Measurements from ENCODE around the gene PAQR7. TPM values are rescaled to one million over a fixed set of nuclear protein-coding genes. Genes with fewer than 3 reads are reported as not detected.
A peak's percentile ranks its signal among the peaks of the same experiment; 100 is the strongest.

Gene PAQR7
- total RNA-seq, 2 experiments from 2014 or later = 0.22 to 1.3 TPM

- Histone ChIP-seq H3K36me3 (ENCODE audit: insufficient read depth, low read length) (peaks cover 21% of the 10 kb centered on the region), H3K4me2 (ENCODE audit: low read length) (no peak overlapping the region), H3K4me3 (ENCODE audit: low read depth, low read length, poor library complexity, severe bottlenecking) (no peak overlapping the region), H4K20me1 (ENCODE audit: insufficient read depth, low read length) (peaks cover 21% of the 10 kb centered on the region), H3K9me3 (ENCODE audit: low read length) (no peaks in the 10 kb centered on the region), H3K27ac (ENCODE audit: low read depth, low read length, poor library complexity, severe bottlenecking) (no peak overlapping the region), H3K9me2 (ENCODE audit: insufficient read depth, low read length) (no peaks in the 10 kb centered on the region), H3K79me2 (ENCODE audit: insufficient read depth, low read depth, low read length) (peaks cover 22% of the 10 kb centered on the region), H3K4me1 (ENCODE audit: insufficient read depth, low read length, poor library complexity, severe bottlenecking) (peaks cover 25% of the 10 kb centered on the region), H2AFZ (ENCODE audit: low read length) (no peak overlapping the region)
- intact Hi-C loops (cut with micrococcal nuclease; ENCODE audit: unreplicated experiment) = no loop called here
- ChIA-PET CTCF (ENCODE audit: unreplicated experiment) (no interaction called here), POLR2A (interaction anchor here (5.1 kb wide), 1 partner anchor 89 kb away, joined by 18 read pairs; the partner anchor contains the start of gene PAFAH2)
- no peak for DNase-seq (ENCODE audit: low spot score)
- BruUV-seq (replicated peaks) = no TSS peak
- TF ChIP-seq, protein P1, sequence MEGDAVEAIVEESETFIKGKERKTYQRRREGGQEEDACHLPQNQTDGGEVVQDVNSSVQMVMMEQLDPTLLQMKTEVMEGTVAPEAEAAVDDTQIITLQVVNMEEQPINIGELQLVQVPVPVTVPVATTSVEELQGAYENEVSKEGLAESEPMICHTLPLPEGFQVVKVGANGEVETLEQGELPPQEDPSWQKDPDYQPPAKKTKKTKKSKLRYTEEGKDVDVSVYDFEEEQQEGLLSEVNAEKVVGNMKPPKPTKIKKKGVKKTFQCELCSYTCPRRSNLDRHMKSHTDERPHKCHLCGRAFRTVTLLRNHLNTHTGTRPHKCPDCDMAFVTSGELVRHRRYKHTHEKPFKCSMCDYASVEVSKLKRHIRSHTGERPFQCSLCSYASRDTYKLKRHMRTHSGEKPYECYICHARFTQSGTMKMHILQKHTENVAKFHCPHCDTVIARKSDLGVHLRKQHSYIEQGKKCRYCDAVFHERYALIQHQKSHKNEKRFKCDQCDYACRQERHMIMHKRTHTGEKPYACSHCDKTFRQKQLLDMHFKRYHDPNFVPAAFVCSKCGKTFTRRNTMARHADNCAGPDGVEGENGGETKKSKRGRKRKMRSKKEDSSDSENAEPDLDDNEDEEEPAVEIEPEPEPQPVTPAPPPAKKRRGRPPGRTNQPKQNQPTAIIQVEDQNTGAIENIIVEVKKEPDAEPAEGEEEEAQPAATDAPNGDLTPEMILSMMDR (conservative IDR thresholded peaks at IDR 0.05; ENCODE audit: low read length) = no peak
- TF ChIP-seq EZH2phosphoT487 (IDR thresholded peaks at IDR 0.05; ENCODE audit: borderline replicate concordance, low read depth, low read length) = no peak
Observed at GRCh38 chr1:25908161-25908560, 32.7 kb upstream of the PAQR7 start.

DNA sequence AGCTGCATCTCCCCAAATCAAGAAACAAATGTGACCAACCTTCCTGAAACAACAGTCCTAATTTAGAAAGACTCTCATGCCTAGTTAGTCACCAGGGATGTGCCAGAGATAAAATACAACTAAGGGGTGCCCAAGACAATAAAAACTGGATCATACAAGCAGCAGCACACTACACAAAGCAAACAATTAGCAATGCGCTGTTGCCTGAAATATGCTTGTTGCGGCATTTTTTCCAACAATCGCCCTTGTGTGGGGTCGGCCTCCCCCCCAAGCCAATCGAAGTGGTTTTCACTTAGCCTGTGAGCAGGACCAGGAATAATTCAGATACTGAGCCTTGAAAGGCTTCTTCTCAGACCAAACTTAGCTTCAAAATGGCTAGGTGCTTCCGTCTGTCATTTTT, 32.1 kb upstream of the PAQR7 start:
- BruUV-seq (replicated peaks) = no TSS peak
- peaks cover 25% of the 10 kb centered on the region for H4K20me1 ChIP-seq (ENCODE audit: insufficient read depth, low read length)
- peaks cover 27% of the 10 kb centered on the region for H3K36me3 ChIP-seq (ENCODE audit: insufficient read depth, low read length)
- no peak overlapping the region for H3K4me3 ChIP-seq (ENCODE audit: low read depth, low read length, poor library complexity, severe bottlenecking)
- peaks cover 28% of the 10 kb centered on the region for H3K79me2 ChIP-seq (ENCODE audit: insufficient read depth, low read depth, low read length)
- intact Hi-C loops (cut with micrococcal nuclease; ENCODE audit: unreplicated experiment) = no loop called here
- H2AFZ ChIP-seq (ENCODE audit: low read length) = 0 out of 2 replicates have a peak overlapping the region, but pooled peaks have one; percentile 79
- H3K4me1 ChIP-seq (ENCODE audit: insufficient read depth, low read length, poor library complexity, severe bottlenecking) = peaks cover 27% of the 10 kb centered on the region
- H3K4me2 ChIP-seq (ENCODE audit: low read length) = no peak overlapping the region
- TF ChIP-seq, protein P1 (conservative IDR thresholded peaks at IDR 0.05; ENCODE audit: low read length) = no peak
- TF ChIP-seq EZH2phosphoT487 (IDR thresholded peaks at IDR 0.05; ENCODE audit: borderline replicate concordance, low read depth, low read length) = no peak
- DNase-seq (ENCODE audit: low spot score) = no peak
- CTCF ChIA-PET (ENCODE audit: unreplicated experiment) = interaction anchor here (0.6 kb wide), 2 partner anchors 92 to 672 kb away, joined by 3 to 4 read pairs; no protein-coding TSS in a partner anchor
- H3K9me3 ChIP-seq (ENCODE audit: low read length) = no peaks in the 10 kb centered on the region
- H3K27ac ChIP-seq (ENCODE audit: low read depth, low read length, poor library complexity, severe bottlenecking) = no peak overlapping the region
- POLR2A ChIA-PET = interaction anchor here (0.6 to 5.1 kb wide), 2 partner anchors 89 to 91 kb away, joined by 3 to 18 read pairs; partner anchors contain the start of gene PAFAH2
- no peaks in the 10 kb centered on the region for H3K9me2 ChIP-seq (ENCODE audit: insufficient read depth, low read length)

GRCh38 chr1:25906644-25907300, 31.3 kb upstream of the PAQR7 start:
- H3K4me1 ChIP-seq (ENCODE audit: insufficient read depth, low read length, poor library complexity, severe bottlenecking) = peaks cover 27% of the 10 kb centered on the region
- H2AFZ ChIP-seq (ENCODE audit: low read length) = peak overlapping the region; percentile 79; the same call in 1 of the 2 replicates
- intact Hi-C loops (cut with micrococcal nuclease; ENCODE audit: unreplicated experiment) = no loop called here
- H3K9me3 ChIP-seq (ENCODE audit: low read length) = no peaks in the 10 kb centered on the region
- H3K36me3 ChIP-seq (ENCODE audit: insufficient read depth, low read length) = peaks cover 35% of the 10 kb centered on the region
- peaks cover 36% of the 10 kb centered on the region for H3K79me2 ChIP-seq (ENCODE audit: insufficient read depth, low read depth, low read length)
- no peak overlapping the region for H3K27ac ChIP-seq (ENCODE audit: low read depth, low read length, poor library complexity, severe bottlenecking)
- peak overlapping the region; percentile 84 for H3K4me3 ChIP-seq (ENCODE audit: low read depth, low read length, poor library complexity, severe bottlenecking)
- no peak for DNase-seq (ENCODE audit: low spot score)
- TF ChIP-seq, protein P1 (conservative IDR thresholded peaks at IDR 0.05; ENCODE audit: low read length) = no peak
- TF ChIP-seq EZH2phosphoT487 (IDR thresholded peaks at IDR 0.05; ENCODE audit: borderline replicate concordance, low read depth, low read length) = no peak
- CTCF ChIA-PET (ENCODE audit: unreplicated experiment) = interaction anchor here (1.0 kb wide), 1 partner anchor 10 kb away, joined by 4 read pairs; no protein-coding TSS in a partner anchor
- peak overlapping the region; percentile 68 for H3K4me2 ChIP-seq (ENCODE audit: low read length)
- BruUV-seq (replicated peaks) = no TSS peak
- H4K20me1 ChIP-seq (ENCODE audit: insufficient read depth, low read length) = peaks cover 31% of the 10 kb centered on the region
- POLR2A ChIA-PET = interaction anchor here (0.6 to 5.1 kb wide), 2 partner anchors 28 to 90 kb away, joined by 3 to 18 read pairs; partner anchors contain the start of gene PAFAH2
- H3K9me2 ChIP-seq (ENCODE audit: insufficient read depth, low read length) = no peaks in the 10 kb centered on the region

Measured in OCI-LY7 (cell line).